Glutamatergic neuron (in vitro differentiated cells): ENCODE data around the gene FOXO1. TPM values are rescaled to one million over a fixed set of nuclear protein-coding genes. Genes with fewer than 3 reads are reported as not detected.

Experiments
- DNase-seq: peaks from one replicate; pipeline ENCODE4 v3.0.0; 2022
- H3K27ac Mint-ChIP-seq: one replicate; pipeline ENCODE4 v1.8.0; 2020; ENCODE audit warnings: mild to moderate bottlenecking, mixed read lengths, inconsistent platforms; ENCODE audit not compliant: unreplicated experiment
- H3K27me3 Mint-ChIP-seq: one replicate; pipeline ENCODE4 v1.8.0; 2020; ENCODE audit warnings: mild to moderate bottlenecking, moderate library complexity, mixed read lengths, inconsistent platforms; ENCODE audit not compliant: unreplicated experiment
- H3K36me3 Mint-ChIP-seq: one replicate; pipeline ENCODE4 v1.8.0; 2020; ENCODE audit warnings: mild to moderate bottlenecking, mixed read lengths, inconsistent platforms; ENCODE audit not compliant: unreplicated experiment
- H3K4me1 Mint-ChIP-seq: one replicate; pipeline ENCODE4 v1.8.0; 2020; ENCODE audit warnings: mild to moderate bottlenecking, low read depth, mixed read lengths, inconsistent platforms; ENCODE audit not compliant: unreplicated experiment
- H3K4me3 Mint-ChIP-seq: one replicate; pipeline ENCODE4 v1.8.0; 2020; ENCODE audit warnings: mild to moderate bottlenecking, mixed read lengths, inconsistent platforms; ENCODE audit not compliant: unreplicated experiment
- H3K9me3 Mint-ChIP-seq: one replicate; pipeline ENCODE4 v1.8.0; 2020; ENCODE audit warnings: mild to moderate bottlenecking, moderate library complexity, mixed read lengths, inconsistent platforms; ENCODE audit not compliant: unreplicated experiment
- CTCF ChIP-seq: fragments of 200-600 bp; sonication (generic); IDR thresholded peaks from one replicate; pipeline ENCODE4 v1.5.0; 2021; ENCODE audit not compliant: partially characterized antibody, unreplicated experiment
- total RNA-seq: library from RNA; stranded (reverse); fragmentation: NEBNext Ultra II Directional; extraction: Animal tissue kit (Norgen Biotek cat#: 25700); gene quantifications from one replicate; pipeline ENCODE4 v1.2.1, GENCODE V29; 2021; ENCODE audit not compliant: unreplicated experiment

The FOXO1 gene
- total RNA-seq, 1 donor from 2014 or later: 1.4 TPM

- no peaks in the 10 kb centered on the region for H3K9me3 Mint-ChIP-seq
- no peaks in the 10 kb centered on the region for H3K36me3 Mint-ChIP-seq
- TF ChIP-seq CTCF: no peak
- no peak overlapping the region for H3K27ac Mint-ChIP-seq
- H3K27me3 Mint-ChIP-seq: no peaks in the 10 kb centered on the region
- DNase-seq: no peak
- no peak overlapping the region for H3K4me3 Mint-ChIP-seq
- peaks cover 5% of the 10 kb centered on the region for H3K4me1 Mint-ChIP-seq
Observed at GRCh38 chr13:40613914-40614313, 52.5 kb downstream of the FOXO1 start.

DNA sequence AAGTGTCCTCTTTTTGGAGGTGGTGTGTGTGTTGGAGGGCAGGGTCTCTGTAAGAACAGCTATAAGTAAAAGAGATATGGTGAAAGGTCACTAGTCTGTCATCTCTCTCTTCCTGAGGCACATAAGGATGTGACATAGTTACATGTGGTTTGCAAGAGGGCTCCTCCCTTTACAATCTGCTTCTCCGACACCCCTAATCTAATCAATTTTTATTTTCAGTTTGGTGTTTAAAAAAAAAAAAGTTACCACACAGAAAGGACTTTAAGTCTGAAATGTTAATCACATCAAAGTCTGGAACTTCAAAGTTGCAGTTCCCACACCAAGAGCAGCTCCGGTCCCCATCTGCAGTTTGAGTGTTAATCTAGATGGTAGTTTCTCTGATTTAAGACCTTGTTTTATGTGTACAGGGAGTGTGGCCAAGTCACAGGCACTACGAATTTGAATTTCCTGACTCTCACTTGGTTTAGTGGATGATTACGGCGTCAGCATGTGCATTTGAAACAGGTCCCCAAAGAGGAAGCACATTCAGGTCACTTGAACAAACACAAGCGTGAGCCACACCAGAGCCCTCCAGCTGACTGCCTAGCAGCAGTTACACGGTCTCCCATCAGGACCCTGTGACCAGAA is 53.1 kb downstream of the FOXO1 start:
- Mint-ChIP-seq H3K4me3 (no peak overlapping the region), H3K4me1 (peaks cover 5% of the 10 kb centered on the region), H3K36me3 (no peaks in the 10 kb centered on the region), H3K27me3 (no peaks in the 10 kb centered on the region), H3K27ac (no peak overlapping the region), H3K9me3 (no peaks in the 10 kb centered on the region)
- no peak for TF ChIP-seq CTCF
- DNase-seq: no peak

DNA sequence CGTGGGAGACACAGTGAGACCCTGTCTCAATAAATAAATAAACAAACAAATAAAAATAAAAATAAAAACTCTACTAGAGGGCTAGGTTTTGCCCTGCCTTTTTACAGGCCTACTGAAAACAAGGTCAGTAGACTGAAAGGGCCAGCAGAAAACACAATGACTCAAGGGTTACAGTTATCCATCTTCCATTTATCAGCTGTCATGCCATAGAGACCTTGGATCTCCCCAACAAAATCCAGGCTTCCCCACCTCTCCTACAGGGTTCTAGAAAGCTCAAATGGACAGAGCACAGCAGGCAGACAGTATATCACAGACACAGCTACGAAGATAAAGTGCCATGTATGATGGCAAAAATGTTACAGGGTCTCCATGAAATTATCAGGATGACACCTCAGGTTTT is 54.4 kb downstream of the FOXO1 start:
- no peak for DNase-seq
- Mint-ChIP-seq H3K27me3 (no peaks in the 10 kb centered on the region), H3K4me3 (no peak overlapping the region), H3K27ac (no peak overlapping the region), H3K4me1 (peaks cover 5% of the 10 kb centered on the region), H3K36me3 (no peaks in the 10 kb centered on the region), H3K9me3 (no peaks in the 10 kb centered on the region)
- no peak for TF ChIP-seq CTCF

- no peak for TF ChIP-seq CTCF
- DNase-seq: no peak
- Mint-ChIP-seq H3K4me1 (peaks cover 5% of the 10 kb centered on the region), H3K36me3 (no peaks in the 10 kb centered on the region), H3K4me3 (no peak overlapping the region), H3K27me3 (no peaks in the 10 kb centered on the region), H3K9me3 (no peaks in the 10 kb centered on the region), H3K27ac (no peak overlapping the region)
Observed at GRCh38 chr13:40611635-40612034, 54.8 kb downstream of the FOXO1 start.

DNA sequence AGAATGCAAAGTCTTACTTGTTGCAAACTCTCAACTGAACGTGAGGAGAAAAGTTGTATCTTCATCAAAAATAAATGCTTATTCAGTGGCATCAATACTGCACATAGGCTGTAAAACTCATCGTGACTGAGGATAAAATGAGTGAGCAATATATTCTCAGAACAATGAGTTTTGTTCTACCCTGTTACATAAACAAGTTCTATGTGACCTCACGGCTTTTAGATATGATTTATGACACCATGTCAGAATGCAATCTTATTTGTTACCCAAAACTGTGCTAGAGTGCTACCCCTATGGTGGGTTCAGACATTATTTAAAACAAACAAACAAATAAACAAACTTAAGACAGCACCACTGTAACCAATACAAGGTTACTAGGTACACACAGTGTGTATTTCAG is 55.4 kb downstream of the FOXO1 start:
- no peak for DNase-seq
- TF ChIP-seq CTCF: no peak
- H3K4me1 Mint-ChIP-seq: peaks cover 5% of the 10 kb centered on the region
- no peak overlapping the region for H3K27ac Mint-ChIP-seq
- no peak overlapping the region for H3K4me3 Mint-ChIP-seq
- no peaks in the 10 kb centered on the region for H3K36me3 Mint-ChIP-seq
- H3K9me3 Mint-ChIP-seq: no peaks in the 10 kb centered on the region
- no peaks in the 10 kb centered on the region for H3K27me3 Mint-ChIP-seq
